OCI-LY7 (cell line): ENCODE results near the gene GLYAT.

Experiments used
- CTCF ChIP-seq: fragments of 200-600 bp; sonication (generic); conservative IDR thresholded peaks from 2 replicates; pipeline ENCODE4 v1.5.1; 2014; ENCODE audit warnings: mild to moderate bottlenecking, antibody characterized with exemption, low read length, moderate library complexity, mixed read lengths
- EZH2phosphoT487 ChIP-seq: fragments of 200-600 bp; sonication (generic); IDR thresholded peaks from 2 replicates; pipeline ENCODE4 v1.6.1; 2018; ENCODE audit warnings: low read depth, borderline replicate concordance, mild to moderate bottlenecking, mixed run types, antibody characterized with exemption, low read length, moderate library complexity, mixed read lengths

- no peak for TF ChIP-seq CTCF
- TF ChIP-seq EZH2phosphoT487 = no peak
Observed at GRCh38 chr11:58744988-58745704, 13.4 kb upstream of the GLYAT start.
